Activated CD8-positive, alpha-beta T cell treated with anti-CD3 and anti-CD28 coated beads, Interleukin-2, amount 10 ng/mL, durations not matched to agents 7 days and 5 days (primary cell): Measurements from ENCODE around the gene SAMD7. TPM values are rescaled to one million over a fixed set of nuclear protein-coding genes. Genes with fewer than 3 reads are reported as not detected.

Experiments
- ATAC-seq: fragments of 150-1000 bp; cut with Tn5 transposase; one replicate; pipeline ENCODE4 v1.10.0; 2021; ENCODE audit warnings: moderate library complexity
- CTCF ChIA-PET: fragments of 350-600 bp; sonication (Branson Sonifier 250); formaldehyde crosslinking; loops from one replicate; lab custom pipeline; 2021; ENCODE audit warnings: antibody characterized with exemption; lab: Charles Lee
- POLR2A ChIA-PET: fragments of 350-600 bp; sonication (Branson Sonifier 250); formaldehyde crosslinking; loops from one replicate; lab custom pipeline; 2021; ENCODE audit warnings: antibody characterized with exemption; lab: Charles Lee
- DNase-seq: peaks from one replicate; pipeline ENCODE4 v3.0.0-alpha.2; 2020
- H3K27ac Mint-ChIP-seq: one replicate; pipeline ENCODE4 v1.8.0; 2021; ENCODE audit warnings: mild to moderate bottlenecking, mixed read lengths
- H3K27me3 Mint-ChIP-seq: one replicate; pipeline ENCODE4 v1.8.0; 2021; ENCODE audit warnings: low read depth, mixed read lengths
- H3K36me3 Mint-ChIP-seq: one replicate; pipeline ENCODE4 v1.8.0; 2021; ENCODE audit warnings: low read depth, mixed read lengths
- H3K4me1 Mint-ChIP-seq: one replicate; pipeline ENCODE4 v1.8.0; 2021; ENCODE audit warnings: low read depth, mixed read lengths
- H3K4me3 Mint-ChIP-seq: one replicate; pipeline ENCODE4 v1.8.0; 2021; ENCODE audit warnings: mild to moderate bottlenecking, mixed read lengths
- H3K9me3 Mint-ChIP-seq: one replicate; pipeline ENCODE4 v1.8.0; 2022; ENCODE audit warnings: mixed read lengths; ENCODE audit not compliant: insufficient read depth
- total RNA-seq, 2 experiments: library from RNA; stranded (reverse); gene quantifications; one replicate each; pipeline ENCODE4 v1.2.3, GENCODE V29; 2021

SAMD7 gene
- total RNA-seq, 2 experiments from 2014 or later = not detected

- ATAC-seq (no peak), DNase-seq (no peak)
- Mint-ChIP-seq H3K27me3 (no peaks in the 10 kb centered on the region), H3K4me1 (peaks cover 7% of the 10 kb centered on the region), H3K36me3 (no peaks in the 10 kb centered on the region), H3K4me3 (no peak overlapping the region), H3K27ac (no peak overlapping the region), H3K9me3 (no peaks in the 10 kb centered on the region)
- ChIA-PET CTCF (interaction anchor here (1.1 kb wide), 1 partner anchor 16 kb away, joined by 3 read pairs; no protein-coding TSS in a partner anchor), POLR2A (no interaction called here)
Measured at GRCh38 chr3:169879845-169880575, 31.4 kb upstream of the SAMD7 start.

GRCh38 chr3:169880576-169881250 lies 30.7 kb upstream of the SAMD7 start:
- ATAC-seq (no peak), DNase-seq (no peak)
- ChIA-PET POLR2A (no interaction called here), CTCF (interaction anchor here (0.5 to 1.1 kb wide), 2 partner anchors 16 to 46 kb away, joined by 3 read pairs; no protein-coding TSS in a partner anchor)
- H3K36me3 Mint-ChIP-seq = no peaks in the 10 kb centered on the region
- H3K27ac Mint-ChIP-seq = no peak overlapping the region
- no peaks in the 10 kb centered on the region for H3K9me3 Mint-ChIP-seq
- H3K4me3 Mint-ChIP-seq = no peak overlapping the region
- H3K4me1 Mint-ChIP-seq = peaks cover 7% of the 10 kb centered on the region
- no peaks in the 10 kb centered on the region for H3K27me3 Mint-ChIP-seq

GRCh38 chr3:169886671-169887070 lies 24.7 kb upstream of the SAMD7 start:
- H3K27me3 Mint-ChIP-seq = peaks cover 6% of the 10 kb centered on the region
- peaks cover 3% of the 10 kb centered on the region for H3K4me1 Mint-ChIP-seq
- no peaks in the 10 kb centered on the region for H3K36me3 Mint-ChIP-seq
- no peaks in the 10 kb centered on the region for H3K9me3 Mint-ChIP-seq
- ATAC-seq = no peak
- H3K4me3 Mint-ChIP-seq = no peak overlapping the region
- CTCF ChIA-PET = no interaction called here
- H3K27ac Mint-ChIP-seq = no peak overlapping the region
- DNase-seq = no peak
- POLR2A ChIA-PET = no interaction called here

- Mint-ChIP-seq H3K27me3 (peaks cover 4% of the 10 kb centered on the region), H3K27ac (no peak overlapping the region), H3K4me3 (no peak overlapping the region), H3K4me1 (peaks cover 3% of the 10 kb centered on the region), H3K36me3 (no peaks in the 10 kb centered on the region), H3K9me3 (no peaks in the 10 kb centered on the region)
- ATAC-seq (no peak), DNase-seq (no peak)
- ChIA-PET POLR2A (no interaction called here), CTCF (interaction anchor here (1.0 kb wide), 1 partner anchor 154 kb away, joined by 3 read pairs; no protein-coding TSS in a partner anchor)
Measured at GRCh38 chr3:169891886-169892285, 19.5 kb upstream of the SAMD7 start.

GRCh38 chr3:169894110-169894509 lies 17.3 kb upstream of the SAMD7 start:
- Mint-ChIP-seq H3K36me3 (no peaks in the 10 kb centered on the region), H3K4me1 (peaks cover 3% of the 10 kb centered on the region), H3K4me3 (no peak overlapping the region), H3K27ac (no peak overlapping the region), H3K9me3 (no peaks in the 10 kb centered on the region), H3K27me3 (no peaks in the 10 kb centered on the region)
- ATAC-seq (no peak), DNase-seq (no peak)
- ChIA-PET POLR2A (no interaction called here), CTCF (no interaction called here)

- ChIA-PET POLR2A (no interaction called here), CTCF (no interaction called here)
- Mint-ChIP-seq H3K36me3 (no peaks in the 10 kb centered on the region), H3K27me3 (no peaks in the 10 kb centered on the region), H3K4me3 (no peak overlapping the region), H3K4me1 (peaks cover 3% of the 10 kb centered on the region), H3K27ac (no peak overlapping the region), H3K9me3 (peaks cover under 1% of the 10 kb centered on the region)
- ATAC-seq (no peak), DNase-seq (no peak)
Measured at GRCh38 chr3:169895072-169895471, 16.3 kb upstream of the SAMD7 start.

GRCh38 chr3:169897284-169897683 lies 14.1 kb upstream of the SAMD7 start:
- CTCF ChIA-PET = no interaction called here

GRCh38 chr3:169901453-169901852 lies 9.9 kb upstream of the SAMD7 start:
- CTCF ChIA-PET = no interaction called here
- ATAC-seq = no peak
- H3K9me3 Mint-ChIP-seq = peaks cover 15% of the 10 kb centered on the region

More at GRCh38 chr3:169897284-169897683, 14.1 kb upstream of the SAMD7 start:
- H3K4me1 Mint-ChIP-seq = no peaks in the 10 kb centered on the region
- no peak for DNase-seq
- peaks cover 15% of the 10 kb centered on the region for H3K9me3 Mint-ChIP-seq
- H3K27me3 Mint-ChIP-seq = no peaks in the 10 kb centered on the region
- POLR2A ChIA-PET = no interaction called here
- ATAC-seq = no peak
- peaks cover 6% of the 10 kb centered on the region for H3K36me3 Mint-ChIP-seq
- no peak overlapping the region for H3K27ac Mint-ChIP-seq
- no peak overlapping the region for H3K4me3 Mint-ChIP-seq

GRCh38 chr3:169905404-169905803 lies 6.0 kb upstream of the SAMD7 start:
- ATAC-seq = no peak
- Mint-ChIP-seq H3K4me3 (no peak overlapping the region), H3K4me1 (no peaks in the 10 kb centered on the region), H3K27ac (no peak overlapping the region), H3K27me3 (peaks cover 5% of the 10 kb centered on the region), H3K9me3 (peaks cover 11% of the 10 kb centered on the region), H3K36me3 (peaks cover 6% of the 10 kb centered on the region)
- ChIA-PET POLR2A (no interaction called here), CTCF (no interaction called here)
- DNase-seq = no peak

More at GRCh38 chr3:169901453-169901852, 9.9 kb upstream of the SAMD7 start:
- Mint-ChIP-seq H3K36me3 (peaks cover 6% of the 10 kb centered on the region), H3K4me3 (no peak overlapping the region), H3K27me3 (peaks cover 2% of the 10 kb centered on the region), H3K27ac (no peak overlapping the region), H3K4me1 (no peaks in the 10 kb centered on the region)
- DNase-seq = no peak
- POLR2A ChIA-PET = no interaction called here

- ATAC-seq (no peak), DNase-seq (no peak)
- Mint-ChIP-seq H3K36me3 (no peaks in the 10 kb centered on the region), H3K9me3 (no peaks in the 10 kb centered on the region), H3K4me1 (no peaks in the 10 kb centered on the region), H3K27ac (no peak overlapping the region), H3K27me3 (peaks cover 5% of the 10 kb centered on the region), H3K4me3 (no peak overlapping the region)
- CTCF ChIA-PET = interaction anchor here (0.6 kb wide), 1 partner anchor 291 kb away, joined by 4 read pairs; no protein-coding TSS in a partner anchor
- POLR2A ChIA-PET = no interaction called here
Measured at GRCh38 chr3:169907476-169907875, 3.9 kb upstream of the SAMD7 start.

- ChIA-PET CTCF (no interaction called here), POLR2A (no interaction called here)
- ATAC-seq (no peak), DNase-seq (no peak)
- H3K27ac Mint-ChIP-seq = no peak overlapping the region
- H3K4me3 Mint-ChIP-seq = no peak overlapping the region
- H3K36me3 Mint-ChIP-seq = no peaks in the 10 kb centered on the region
- H3K27me3 Mint-ChIP-seq = peaks cover 5% of the 10 kb centered on the region
- no peaks in the 10 kb centered on the region for H3K4me1 Mint-ChIP-seq
- H3K9me3 Mint-ChIP-seq = no peaks in the 10 kb centered on the region
Measured at GRCh38 chr3:169907944-169908343, 3.4 kb upstream of the SAMD7 start.

- ChIA-PET POLR2A (no interaction called here), CTCF (no interaction called here)
- ATAC-seq = no peak
Measured at GRCh38 chr3:169913323-169913722, 2.0 kb downstream of the SAMD7 start.

More at GRCh38 chr3:169913323-169913722, 2.0 kb downstream of the SAMD7 start:
- Mint-ChIP-seq H3K27ac (no peak overlapping the region), H3K4me1 (no peaks in the 10 kb centered on the region), H3K9me3 (no peaks in the 10 kb centered on the region), H3K27me3 (no peaks in the 10 kb centered on the region), H3K36me3 (no peaks in the 10 kb centered on the region), H3K4me3 (no peak overlapping the region)
- no peak for DNase-seq
